Stimulated activated CD8-positive, alpha-beta memory T cell treated with anti-CD3 and anti-CD28 coated beads, Interleukin-12 subunit alpha, Interleukin-12 subunit beta, amount 100 ng/mL, for 24 hours (primary cell): Measurements from ENCODE around the gene MEGF11.

Experiments
- DNase-seq: peaks from one replicate; pipeline ENCODE4 v3.0.0-alpha.2; 2020; ENCODE audit errors: extremely low read depth

The MEGF11 gene

DNA sequence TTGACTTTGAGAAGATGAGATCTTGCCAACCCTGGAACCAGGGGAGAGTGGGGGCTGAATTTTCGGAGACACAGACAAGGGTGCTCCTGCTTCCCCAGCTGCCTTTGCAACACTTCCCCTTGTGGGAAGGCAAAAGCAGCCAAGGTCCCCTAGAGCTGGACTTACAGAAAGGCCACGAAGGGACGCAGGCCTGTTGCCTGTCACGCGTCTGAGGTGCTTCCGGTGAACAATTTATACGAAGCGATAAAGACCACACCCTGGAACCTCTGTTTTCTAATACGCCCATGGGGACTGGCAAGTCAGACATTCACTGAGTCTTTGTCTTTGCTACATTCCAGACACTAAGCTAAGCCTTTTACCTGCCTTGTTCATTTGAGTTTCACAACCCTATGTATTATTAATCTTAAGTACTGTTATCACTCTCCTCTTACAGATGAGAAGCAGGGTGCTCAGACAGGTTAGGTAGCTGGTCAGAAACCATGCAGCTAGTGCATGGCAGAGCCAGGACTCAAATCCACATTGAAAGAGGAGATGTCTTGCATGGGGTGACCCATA lies 13.2 kb downstream of the MEGF11 start:
- no peak for DNase-seq

DNA sequence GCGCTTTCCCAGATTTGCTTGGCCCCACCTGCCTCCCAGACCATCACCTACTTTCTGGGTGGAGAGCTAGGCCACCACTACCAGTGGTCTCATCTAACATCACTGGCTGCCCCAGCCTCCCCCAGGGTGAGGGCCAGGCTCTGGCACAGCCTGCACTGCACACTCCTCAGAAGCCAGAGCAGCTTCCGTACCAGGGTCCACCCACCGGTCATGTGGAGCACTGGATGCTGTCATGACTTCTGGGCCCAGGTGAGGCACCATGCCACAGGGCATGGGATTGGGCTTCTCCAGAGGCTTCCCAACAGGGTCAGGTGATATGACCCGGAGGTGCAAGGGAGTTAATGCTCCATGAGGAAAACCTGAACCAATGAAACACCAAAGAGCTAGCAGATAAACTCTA lies 14.0 kb downstream of the MEGF11 start:
- no peak for DNase-seq

DNA sequence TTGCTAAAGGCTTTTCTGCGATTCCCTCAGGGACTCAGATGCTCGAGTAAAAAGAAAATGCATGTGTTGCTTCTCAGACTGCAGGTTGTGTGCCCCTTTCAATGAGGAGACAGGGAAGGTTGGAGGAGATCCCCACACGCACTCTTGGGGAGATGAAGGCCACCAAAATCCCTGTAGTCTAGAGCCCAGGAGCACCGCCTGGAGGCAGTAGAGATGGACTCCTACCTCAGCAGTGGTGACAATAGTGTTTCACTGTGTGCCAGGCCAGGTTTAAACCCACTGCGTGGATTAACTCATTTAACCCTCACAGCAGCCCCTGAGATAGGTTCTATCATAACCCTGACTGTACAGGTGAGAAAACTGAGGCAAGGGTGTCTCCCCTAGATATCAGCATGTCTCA lies 15.2 kb downstream of the MEGF11 start:
- DNase-seq: no peak

DNA sequence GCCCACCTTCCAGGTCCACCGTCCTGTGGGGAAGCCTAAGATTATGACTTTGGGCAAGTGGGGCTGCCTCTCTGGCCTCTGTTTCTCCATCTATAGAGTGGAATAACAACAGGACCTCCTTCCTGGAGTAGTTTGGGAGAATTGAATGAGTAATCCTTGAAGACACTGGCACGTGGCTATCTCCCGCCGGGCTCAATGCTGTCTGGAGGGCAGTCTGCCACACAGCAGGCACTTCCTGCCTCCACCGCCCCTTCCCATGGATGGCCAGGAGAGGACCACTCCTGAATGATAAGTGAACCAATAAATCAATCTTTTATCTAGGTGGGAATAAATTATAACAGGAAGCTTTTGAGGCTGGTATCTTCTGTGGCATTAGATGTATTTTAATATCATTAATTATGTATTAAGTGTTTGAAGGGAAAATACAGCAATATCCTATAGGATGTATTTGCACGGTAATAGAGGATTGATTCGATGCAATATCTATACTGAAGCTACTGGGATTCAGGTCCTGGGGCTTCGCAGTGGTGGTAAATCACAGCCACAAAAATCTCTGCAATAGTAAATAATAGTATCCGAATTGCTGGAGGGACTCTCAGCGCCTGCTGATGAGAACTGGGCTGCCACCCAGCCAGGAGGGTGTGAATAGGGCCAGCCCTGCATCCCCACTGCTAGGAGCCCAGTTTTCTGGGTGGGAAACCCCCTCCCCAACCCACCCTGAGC lies 15.9 kb downstream of the MEGF11 start:
- DNase-seq: no peak

DNA sequence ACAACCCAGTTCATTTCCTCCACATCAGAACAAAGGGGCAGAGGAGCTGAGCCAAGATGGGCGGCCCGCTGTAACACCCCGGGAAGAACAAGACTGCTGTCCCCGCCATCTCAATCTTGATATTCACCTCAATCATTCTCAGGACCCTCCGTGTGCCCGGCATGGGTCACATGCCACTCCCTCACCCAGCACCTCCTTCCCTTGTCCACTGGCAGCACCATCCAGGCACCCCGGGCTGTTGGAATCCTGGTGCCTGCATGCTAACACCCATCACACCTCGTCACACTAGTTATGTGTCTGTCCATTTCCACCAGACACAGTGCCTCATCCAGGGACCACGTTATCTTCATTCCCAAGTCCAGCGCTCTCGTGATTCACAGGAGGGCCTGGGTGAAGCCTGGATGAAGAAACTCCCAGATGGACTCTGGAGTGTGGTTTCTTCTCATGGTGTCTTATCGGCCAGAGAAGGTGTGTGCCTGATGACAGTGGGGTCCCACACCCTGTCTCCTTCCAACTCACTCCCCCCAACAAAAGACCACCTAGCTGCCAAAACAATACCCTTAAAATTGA lies 16.7 kb downstream of the MEGF11 start:
- DNase-seq: no peak

DNA sequence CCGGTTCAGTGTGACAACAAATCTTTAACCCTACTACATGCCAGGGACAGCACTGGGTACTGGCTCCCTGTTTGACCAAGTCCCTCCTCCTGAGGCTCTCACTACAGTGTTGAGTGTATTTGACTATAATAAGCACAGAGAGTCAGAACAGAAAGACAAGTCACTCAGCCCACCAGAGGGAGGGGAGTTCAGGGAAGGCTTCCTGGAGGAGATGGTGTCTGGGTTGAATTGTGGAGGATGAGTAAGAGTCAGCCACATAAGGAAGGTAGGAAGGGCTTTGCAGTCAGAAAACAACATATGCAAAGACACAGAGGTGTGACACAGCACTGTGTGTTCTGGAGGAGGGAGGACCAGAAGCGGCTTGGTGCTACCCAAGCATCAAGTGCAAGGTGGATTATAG lies 17.7 kb downstream of the MEGF11 start:
- no peak for DNase-seq

DNA sequence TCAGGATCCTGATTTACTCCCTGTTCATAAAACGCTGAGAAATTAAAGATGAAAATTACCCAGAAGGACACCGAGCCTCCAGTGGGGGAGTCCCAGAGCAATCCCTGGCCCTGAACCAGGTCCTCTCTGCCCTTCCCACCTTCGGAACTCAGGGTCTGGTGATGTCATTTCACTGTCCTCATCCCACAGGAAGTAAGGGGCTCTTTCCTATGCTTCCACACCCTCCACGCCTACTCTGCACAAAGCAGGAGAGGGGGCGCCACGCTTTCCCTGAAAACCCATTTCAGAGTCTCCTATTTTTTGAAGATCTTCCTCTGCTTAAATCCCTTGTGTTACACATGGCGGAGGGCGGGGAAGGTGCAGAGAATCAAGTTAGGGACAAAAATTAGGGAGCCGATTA lies 18.8 kb downstream of the MEGF11 start:
- DNase-seq: no peak

DNA sequence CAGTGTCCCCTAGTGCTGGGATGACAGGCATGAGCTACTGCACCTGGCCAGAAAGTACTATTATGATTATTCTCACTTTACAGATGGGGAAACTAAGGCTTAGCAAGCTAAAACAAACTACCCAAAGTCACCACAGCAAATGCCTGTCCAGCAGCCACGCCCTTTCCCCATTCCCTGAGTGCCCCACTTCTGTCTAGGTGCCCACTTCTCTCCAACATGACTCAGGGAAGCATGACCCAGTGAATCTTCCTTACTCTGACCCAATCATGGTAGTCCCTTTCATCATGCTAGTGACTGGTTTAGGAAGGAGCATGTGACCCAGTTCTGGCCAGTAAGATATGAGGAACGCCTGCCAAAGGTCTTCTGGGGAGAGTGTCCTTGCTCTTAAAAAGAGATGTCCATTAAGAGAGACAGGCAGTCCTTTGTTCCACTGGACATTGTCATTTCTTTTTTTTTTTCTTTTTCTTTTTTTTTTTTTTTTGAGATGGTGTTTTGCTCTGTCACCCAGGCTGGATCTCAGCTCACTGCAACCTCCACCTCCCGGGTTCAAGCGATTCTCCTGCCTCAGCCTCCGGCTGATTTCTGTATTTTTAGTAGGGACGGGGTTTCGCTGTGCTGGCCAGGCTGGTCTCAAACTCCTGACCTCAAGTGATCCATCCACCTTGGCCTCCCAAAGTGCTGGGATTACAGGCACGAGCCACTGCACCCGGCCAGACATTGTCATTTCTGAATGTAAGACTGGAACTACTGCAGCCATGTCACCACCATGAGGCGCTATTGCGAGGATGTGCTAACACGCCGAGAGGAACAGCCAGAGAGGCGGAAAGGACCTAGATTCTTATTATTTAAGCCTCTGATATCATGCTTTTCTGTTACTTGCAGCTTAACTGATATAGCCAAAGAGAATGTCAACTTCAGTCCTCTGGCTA lies 19.8 kb downstream of the MEGF11 start:
- DNase-seq: no peak

DNA sequence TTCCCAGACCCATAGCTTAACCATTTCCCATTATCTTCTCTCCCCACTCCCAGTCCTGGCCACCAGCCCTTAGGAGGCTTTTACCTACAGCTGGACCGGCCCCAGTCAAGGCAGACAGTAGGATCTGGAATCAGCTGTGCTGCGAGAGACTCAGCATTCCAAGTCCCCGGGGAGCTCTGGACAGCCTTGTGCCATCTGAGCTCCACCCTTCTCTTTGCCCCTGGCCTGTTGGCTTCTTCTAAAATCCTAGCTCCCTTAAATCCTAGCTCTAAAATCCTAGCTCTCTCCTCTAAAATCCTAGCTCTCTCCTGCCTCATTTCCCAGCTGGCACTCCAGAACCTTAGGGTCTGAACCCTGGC lies 21.3 kb downstream of the MEGF11 start:
- DNase-seq: no peak

DNA sequence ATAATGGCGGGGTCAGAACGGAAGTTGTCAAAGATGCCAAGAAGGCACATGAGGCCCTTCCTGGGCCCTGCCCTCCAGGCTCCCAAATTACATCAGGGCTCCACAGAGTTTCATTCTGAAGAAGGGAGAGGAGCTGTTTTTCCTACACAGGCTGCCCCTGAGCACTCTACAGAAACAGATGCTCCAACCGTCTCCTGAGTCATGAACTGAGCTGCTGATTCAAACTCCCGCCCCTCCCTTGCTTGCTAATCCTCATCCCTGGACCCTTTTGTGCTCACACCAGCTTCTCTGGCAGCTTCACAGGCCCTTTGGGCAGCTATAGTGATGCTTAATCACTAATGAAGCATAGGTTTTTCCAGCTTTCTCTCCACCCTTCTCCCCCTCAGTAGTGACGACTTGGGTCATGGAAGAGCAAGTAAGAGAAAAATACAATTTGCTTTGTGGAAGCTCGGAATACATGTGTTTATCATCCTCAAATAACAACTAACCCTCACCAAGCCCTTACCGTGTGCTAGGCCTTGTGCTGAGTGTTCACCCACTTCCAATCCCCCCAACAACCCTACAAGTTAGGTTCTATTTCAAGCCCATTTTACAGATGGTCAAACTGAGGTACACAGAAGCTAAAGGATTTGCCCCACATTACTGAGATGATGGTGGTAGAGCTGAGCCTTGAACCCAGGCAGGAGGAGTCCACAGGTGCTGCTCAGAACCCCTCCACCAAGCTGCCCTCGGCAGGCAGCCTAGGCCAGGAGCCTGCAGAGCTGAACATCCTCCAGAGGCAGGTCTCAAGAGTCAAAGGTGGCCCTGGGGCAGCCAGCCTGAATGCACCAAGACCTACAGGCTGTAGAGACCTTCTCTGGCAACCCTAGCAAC lies 21.9 kb downstream of the MEGF11 start:
- no peak for DNase-seq

DNA sequence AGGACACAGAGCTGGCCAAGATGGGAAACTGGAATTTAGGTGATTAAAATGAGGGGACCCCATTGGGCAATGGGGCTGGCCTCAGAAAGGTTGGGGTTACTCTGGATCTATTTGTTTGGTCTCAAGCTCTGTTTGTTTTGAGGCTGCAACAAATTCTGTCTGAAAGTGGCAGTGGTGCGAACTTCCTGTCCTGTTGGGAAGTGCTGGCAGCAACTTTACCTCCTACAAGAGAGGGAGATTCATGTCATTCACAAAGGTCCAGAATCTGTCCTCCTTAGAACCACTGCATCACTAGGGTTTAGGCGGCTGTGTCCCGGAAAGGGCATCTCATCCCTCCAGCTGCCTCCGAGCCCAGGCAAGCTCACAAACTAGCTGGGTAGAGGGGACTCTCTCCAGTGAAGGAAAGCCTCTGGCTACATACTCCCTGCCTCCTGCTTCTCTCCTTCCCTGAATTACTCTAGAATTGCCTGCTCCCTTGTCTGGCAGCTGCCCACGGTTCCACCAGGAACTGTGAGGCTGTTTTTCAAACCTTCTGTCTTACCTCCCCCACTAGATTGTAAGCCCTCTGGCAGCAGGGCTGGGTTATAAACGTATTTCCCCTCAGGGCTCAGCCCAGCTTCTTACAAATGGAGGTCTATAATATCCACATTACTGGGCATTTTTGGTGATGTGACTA lies 23.6 kb downstream of the MEGF11 start:
- DNase-seq: no peak

DNA sequence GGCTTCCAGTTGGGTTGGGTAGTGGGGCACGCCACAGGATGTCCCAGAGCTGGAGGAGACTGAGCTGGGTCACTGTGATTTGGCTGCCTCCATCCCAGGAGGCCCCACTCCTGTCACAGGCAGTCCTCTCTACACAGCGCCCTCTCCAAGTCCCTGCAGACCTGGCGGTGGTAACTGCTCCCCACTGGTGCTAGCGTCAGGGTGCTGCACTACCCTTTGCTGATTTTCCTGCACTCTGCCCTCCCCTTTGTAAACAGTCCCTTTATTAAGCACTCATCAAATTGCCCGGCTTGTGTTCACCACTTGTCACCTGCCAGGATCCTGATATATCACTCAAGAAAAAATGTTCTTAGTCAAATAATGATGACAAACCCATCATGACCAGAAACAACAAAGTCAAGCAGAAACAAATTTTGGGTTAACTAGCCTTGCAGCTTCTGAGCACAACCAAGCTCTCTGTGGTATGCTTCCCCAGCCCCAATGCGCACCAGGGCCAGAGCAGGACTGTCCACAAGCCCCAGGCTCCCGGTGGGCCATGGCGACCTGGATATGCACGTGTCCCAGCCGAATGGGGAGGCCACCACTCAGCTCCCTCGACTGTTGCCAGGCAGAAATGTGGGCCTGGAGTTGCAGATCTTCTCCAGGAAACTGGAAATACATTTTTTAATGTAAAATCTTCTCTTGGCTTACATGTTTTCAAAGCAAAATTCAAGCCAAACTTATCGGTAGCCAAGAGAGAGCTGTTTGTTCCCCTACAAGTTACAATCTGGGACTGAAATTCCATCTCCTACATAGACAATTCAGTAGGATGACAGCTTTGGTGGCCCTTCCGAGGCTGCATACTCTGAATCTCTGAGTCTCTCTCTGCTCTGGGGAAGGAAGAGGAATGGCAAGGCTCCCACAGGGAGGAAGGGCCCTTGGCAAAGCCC lies 24.5 kb downstream of the MEGF11 start:
- no peak for DNase-seq

DNA sequence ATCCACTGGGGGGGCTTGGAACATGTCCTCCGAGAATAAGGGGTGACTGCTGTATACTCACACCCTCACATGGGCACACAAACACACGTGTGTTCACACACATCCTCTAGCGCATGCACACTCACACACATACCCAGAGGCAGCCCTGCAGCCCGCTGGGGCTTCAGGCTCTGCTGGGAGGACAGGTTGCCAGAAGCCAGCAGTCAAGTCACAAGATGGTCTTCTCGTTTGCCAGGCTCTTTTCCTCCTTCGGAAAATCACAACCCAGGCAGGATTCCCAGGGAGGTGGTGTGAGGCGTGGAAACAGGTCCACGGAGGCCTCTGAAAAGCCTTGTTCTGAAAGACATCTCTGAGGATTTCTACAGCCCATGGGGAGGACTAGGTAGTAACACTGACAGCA lies 26.8 kb downstream of the MEGF11 start:
- no peak for DNase-seq

DNA sequence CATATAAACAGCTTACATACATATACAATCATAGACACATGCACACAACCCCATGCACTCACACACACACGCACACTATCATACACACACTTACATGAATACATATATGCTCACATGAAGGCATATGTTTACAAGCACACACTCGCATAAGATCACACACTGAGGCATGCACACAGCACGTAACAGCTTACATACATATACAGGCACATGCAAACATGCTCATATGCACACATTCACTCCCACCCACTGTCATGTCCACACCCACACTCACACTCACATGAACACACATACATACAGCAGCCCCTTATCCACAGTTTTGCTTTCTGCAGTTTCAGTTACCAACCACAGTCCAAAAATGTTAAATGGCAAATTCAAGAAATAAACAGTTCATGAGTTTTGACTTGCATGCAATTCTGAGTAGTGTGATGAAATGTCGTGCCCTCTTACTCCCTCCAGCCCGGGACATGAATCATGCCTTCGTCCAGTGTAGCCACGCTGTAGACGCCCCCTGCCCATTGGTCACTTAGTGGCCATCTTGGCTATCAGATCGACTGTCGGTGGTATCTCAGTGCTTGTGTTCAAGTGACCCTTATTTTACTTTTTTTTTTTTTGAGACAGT lies 27.8 kb downstream of the MEGF11 start:
- DNase-seq: no peak

DNA sequence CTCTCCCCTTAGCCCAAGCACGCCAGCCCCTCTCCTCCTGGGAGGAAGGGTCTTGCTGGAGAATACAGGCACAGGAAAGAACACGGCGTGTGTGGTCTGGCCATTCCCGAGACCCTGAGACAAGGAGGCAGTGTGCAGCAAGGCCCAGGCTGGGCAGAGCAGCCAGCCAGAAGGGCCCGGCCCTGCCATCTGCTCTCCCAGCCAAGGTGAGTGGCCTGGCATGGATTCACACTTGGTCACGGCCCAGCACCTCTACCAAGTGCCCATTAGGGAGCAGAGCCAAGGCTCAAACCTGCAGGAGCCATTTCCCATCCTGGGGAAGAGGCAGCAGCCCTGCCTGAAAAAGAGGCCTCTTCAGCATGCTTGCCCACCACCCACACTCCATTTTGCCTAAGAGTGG lies 28.6 kb downstream of the MEGF11 start:
- no peak for DNase-seq

DNA sequence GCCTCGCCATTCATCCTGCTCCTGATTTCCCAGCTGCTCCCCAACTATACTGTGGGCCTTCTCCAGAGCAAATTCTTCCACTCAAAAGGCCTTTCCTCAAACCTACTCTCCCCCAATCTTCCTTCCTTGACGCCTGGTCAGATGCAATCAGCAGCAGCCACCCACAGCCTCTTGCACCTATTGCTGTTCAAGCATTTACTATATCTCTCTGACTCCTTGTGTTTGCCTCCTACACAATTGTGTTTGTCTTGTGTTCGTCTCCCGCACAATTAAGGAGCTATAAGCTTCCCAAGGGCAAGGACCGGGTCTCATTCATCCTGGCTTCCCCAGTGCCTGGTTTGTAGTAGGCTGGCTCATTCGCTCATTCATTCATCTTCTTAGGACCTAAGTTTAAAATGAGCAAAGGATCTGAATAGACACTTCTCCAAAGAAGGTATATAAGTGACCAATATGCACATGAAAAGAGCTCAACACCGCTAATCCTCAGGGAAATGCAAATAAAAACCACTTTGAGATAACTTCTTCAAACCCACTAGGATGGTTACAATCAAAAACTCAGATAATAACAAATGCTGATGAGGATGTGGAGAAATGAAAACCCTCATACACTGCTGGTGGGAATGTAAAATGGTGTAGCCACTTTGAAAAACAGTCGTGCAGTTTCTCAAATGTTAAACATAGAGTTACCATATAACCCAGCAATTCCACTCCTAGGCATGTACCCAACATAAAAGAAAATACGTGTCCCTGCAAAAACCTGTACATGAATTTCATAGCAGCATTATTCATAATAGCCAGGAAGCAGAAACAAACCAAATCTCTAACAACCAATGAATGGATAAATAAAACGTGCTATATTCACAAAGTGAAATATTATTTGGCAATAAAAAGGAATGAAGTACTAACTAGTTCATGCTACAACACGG lies 31.0 kb downstream of the MEGF11 start:
- no peak for DNase-seq

DNA sequence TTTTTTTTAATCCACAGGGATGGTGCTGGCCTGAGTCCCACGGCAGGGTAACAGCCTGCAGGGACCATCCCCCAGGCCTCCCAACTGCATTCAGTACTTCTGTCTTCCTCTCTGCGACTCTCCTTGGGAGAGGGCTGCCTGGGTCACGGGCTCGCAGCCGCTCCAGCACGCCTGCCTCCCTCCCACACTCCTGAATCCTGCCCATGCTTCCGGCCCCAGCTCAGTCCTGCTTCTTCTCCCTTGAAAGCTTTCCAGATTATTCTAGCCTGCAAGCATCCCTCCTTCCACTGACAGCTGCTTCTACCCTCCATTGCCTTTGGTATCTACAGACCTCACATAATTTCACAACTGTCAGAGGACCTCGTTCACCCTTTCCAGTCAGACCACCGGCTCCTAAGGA lies 32.4 kb downstream of the MEGF11 start:
- no peak for DNase-seq

DNA sequence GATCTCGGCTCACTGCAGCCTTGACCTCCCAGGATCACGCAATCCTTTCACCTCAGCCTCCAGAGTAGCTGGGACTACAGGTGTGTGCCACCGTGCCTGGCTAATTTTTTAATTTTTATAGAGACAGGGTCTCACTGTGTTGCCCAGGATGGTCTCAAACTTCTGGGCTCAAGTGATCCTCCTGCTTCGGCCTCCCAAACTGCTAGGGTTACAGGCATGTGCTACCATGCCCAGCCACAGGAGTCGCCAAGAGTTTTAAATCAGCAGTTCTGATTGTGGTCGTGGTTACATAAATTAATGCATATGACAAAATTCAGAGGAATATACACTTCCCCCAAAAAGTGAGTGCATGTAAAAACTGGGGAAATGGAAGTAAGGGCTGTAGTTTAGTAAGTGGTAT lies 32.9 kb downstream of the MEGF11 start:
- DNase-seq: no peak
